ENCODE data around the gene ELOVL1. TPM values are rescaled to one million over a fixed set of nuclear protein-coding genes. Genes with fewer than 3 reads are reported as not detected.
A peak's percentile ranks its signal among the peaks of the same experiment; 100 is the strongest.

The ELOVL1 gene
- total and polyA plus RNA-seq, 2 of the 13 experiments (the other 11 are each of a cell fraction or from before 2014, with no cell fraction given): 55.2 to 77.4 TPM

DNA sequence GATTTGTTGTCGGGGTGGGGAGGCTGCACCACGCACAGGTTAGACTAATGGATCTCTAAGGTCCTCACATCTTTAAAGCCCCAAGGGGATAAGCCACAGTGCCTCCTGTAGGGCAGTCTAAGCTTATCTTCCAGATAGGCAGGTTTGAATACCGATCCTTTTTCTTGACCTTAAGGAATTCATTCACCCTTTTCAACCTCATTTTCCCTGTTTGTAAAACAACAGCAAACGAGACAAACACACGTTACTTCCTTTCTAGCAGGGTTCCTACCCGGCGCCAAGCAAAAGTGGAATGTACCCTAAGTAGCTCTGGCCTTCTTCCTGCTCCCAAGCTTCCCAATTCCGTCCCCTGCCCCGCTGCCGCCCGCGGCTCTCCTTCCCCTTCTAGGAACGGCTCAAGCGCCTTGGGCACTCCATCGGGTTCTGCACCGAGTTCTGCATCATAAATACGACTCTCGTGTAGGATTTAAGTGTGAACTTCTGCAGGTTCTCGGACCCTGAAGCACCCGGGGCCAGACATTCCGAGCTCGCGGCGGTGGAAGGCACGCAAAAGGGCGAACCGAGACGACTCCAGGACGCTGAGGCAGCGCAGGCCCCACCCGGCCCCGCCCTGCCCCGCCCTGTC, 9.6 kb downstream of the ELOVL1 start (continued):
- TF ChIP-seq, protein P1, sequence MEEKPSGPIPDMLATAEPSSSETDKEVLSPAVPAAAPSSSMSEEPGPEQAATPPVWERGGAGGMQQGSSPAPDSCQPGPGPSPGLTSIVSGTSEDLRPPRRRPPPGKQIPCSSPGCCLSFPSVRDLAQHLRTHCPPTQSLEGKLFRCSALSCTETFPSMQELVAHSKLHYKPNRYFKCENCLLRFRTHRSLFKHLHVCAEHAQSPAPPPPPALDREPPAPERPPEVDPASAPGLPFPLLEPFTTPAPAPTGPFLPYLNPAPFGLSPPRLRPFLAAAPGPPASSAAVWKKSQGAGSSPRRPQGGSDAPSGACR (CRISPR knock-in tag; IDR thresholded peaks at IDR 0.05): no peak
- TF ChIP-seq ZNF552 (CRISPR knock-in tag; IDR thresholded peaks at IDR 0.05; ENCODE audit: borderline replicate concordance) (no peak), ATRX (CRISPR knock-in tag; IDR thresholded peaks at IDR 0.05; ENCODE audit: borderline replicate concordance) (no peak), NFKBIZ (CRISPR knock-in tag; IDR thresholded peaks at IDR 0.05) (no peak), ZNF383 (CRISPR knock-in tag; IDR thresholded peaks at IDR 0.05; ENCODE audit: borderline replicate concordance) (no peak), ZNF766 (CRISPR knock-in tag; IDR thresholded peaks at IDR 0.05; ENCODE audit: borderline replicate concordance) (0 out of 2 replicates have a peak, but pooled peaks have one; percentile 80), EEA1 (CRISPR knock-in tag; IDR thresholded peaks at IDR 0.05; ENCODE audit: borderline replicate concordance) (0 out of 2 replicates have a peak, but pooled peaks have one; percentile 12)
- TF ChIP-seq, protein P2, sequence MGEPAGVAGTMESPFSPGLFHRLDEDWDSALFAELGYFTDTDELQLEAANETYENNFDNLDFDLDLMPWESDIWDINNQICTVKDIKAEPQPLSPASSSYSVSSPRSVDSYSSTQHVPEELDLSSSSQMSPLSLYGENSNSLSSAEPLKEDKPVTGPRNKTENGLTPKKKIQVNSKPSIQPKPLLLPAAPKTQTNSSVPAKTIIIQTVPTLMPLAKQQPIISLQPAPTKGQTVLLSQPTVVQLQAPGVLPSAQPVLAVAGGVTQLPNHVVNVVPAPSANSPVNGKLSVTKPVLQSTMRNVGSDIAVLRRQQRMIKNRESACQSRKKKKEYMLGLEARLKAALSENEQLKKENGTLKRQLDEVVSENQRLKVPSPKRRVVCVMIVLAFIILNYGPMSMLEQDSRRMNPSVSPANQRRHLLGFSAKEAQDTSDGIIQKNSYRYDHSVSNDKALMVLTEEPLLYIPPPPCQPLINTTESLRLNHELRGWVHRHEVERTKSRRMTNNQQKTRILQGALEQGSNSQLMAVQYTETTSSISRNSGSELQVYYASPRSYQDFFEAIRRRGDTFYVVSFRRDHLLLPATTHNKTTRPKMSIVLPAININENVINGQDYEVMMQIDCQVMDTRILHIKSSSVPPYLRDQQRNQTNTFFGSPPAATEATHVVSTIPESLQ (CRISPR knock-in tag; conservative IDR thresholded peaks at IDR 0.05): no peak
- TF ChIP-seq, protein P3, sequence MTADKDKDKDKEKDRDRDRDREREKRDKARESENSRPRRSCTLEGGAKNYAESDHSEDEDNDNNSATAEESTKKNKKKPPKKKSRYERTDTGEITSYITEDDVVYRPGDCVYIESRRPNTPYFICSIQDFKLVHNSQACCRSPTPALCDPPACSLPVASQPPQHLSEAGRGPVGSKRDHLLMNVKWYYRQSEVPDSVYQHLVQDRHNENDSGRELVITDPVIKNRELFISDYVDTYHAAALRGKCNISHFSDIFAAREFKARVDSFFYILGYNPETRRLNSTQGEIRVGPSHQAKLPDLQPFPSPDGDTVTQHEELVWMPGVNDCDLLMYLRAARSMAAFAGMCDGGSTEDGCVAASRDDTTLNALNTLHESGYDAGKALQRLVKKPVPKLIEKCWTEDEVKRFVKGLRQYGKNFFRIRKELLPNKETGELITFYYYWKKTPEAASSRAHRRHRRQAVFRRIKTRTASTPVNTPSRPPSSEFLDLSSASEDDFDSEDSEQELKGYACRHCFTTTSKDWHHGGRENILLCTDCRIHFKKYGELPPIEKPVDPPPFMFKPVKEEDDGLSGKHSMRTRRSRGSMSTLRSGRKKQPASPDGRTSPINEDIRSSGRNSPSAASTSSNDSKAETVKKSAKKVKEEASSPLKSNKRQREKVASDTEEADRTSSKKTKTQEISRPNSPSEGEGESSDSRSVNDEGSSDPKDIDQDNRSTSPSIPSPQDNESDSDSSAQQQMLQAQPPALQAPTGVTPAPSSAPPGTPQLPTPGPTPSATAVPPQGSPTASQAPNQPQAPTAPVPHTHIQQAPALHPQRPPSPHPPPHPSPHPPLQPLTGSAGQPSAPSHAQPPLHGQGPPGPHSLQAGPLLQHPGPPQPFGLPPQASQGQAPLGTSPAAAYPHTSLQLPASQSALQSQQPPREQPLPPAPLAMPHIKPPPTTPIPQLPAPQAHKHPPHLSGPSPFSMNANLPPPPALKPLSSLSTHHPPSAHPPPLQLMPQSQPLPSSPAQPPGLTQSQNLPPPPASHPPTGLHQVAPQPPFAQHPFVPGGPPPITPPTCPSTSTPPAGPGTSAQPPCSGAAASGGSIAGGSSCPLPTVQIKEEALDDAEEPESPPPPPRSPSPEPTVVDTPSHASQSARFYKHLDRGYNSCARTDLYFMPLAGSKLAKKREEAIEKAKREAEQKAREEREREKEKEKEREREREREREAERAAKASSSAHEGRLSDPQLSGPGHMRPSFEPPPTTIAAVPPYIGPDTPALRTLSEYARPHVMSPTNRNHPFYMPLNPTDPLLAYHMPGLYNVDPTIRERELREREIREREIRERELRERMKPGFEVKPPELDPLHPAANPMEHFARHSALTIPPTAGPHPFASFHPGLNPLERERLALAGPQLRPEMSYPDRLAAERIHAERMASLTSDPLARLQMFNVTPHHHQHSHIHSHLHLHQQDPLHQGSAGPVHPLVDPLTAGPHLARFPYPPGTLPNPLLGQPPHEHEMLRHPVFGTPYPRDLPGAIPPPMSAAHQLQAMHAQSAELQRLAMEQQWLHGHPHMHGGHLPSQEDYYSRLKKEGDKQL (CRISPR knock-in tag; IDR thresholded peaks at IDR 0.05; ENCODE audit: low read depth): no peak
- TF ChIP-seq, protein P4, sequence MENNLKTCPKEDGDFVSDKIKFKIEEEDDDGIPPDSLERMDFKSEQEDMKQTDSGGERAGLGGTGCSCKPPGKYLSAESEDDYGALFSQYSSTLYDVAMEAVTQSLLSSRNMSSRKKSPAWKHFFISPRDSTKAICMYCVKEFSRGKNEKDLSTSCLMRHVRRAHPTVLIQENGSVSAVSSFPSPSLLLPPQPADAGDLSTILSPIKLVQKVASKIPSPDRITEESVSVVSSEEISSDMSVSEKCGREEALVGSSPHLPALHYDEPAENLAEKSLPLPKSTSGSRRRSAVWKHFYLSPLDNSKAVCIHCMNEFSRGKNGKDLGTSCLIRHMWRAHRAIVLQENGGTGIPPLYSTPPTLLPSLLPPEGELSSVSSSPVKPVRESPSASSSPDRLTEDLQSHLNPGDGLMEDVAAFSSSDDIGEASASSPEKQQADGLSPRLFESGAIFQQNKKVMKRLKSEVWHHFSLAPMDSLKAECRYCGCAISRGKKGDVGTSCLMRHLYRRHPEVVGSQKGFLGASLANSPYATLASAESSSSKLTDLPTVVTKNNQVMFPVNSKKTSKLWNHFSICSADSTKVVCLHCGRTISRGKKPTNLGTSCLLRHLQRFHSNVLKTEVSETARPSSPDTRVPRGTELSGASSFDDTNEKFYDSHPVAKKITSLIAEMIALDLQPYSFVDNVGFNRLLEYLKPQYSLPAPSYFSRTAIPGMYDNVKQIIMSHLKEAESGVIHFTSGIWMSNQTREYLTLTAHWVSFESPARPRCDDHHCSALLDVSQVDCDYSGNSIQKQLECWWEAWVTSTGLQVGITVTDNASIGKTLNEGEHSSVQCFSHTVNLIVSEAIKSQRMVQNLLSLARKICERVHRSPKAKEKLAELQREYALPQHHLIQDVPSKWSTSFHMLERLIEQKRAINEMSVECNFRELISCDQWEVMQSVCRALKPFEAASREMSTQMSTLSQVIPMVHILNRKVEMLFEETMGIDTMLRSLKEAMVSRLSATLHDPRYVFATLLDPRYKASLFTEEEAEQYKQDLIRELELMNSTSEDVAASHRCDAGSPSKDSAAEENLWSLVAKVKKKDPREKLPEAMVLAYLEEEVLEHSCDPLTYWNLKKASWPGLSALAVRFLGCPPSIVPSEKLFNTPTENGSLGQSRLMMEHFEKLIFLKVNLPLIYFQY (CRISPR knock-in tag; IDR thresholded peaks at IDR 0.05; ENCODE audit: borderline replicate concordance): no peak
- TF ChIP-seq, protein P5, sequence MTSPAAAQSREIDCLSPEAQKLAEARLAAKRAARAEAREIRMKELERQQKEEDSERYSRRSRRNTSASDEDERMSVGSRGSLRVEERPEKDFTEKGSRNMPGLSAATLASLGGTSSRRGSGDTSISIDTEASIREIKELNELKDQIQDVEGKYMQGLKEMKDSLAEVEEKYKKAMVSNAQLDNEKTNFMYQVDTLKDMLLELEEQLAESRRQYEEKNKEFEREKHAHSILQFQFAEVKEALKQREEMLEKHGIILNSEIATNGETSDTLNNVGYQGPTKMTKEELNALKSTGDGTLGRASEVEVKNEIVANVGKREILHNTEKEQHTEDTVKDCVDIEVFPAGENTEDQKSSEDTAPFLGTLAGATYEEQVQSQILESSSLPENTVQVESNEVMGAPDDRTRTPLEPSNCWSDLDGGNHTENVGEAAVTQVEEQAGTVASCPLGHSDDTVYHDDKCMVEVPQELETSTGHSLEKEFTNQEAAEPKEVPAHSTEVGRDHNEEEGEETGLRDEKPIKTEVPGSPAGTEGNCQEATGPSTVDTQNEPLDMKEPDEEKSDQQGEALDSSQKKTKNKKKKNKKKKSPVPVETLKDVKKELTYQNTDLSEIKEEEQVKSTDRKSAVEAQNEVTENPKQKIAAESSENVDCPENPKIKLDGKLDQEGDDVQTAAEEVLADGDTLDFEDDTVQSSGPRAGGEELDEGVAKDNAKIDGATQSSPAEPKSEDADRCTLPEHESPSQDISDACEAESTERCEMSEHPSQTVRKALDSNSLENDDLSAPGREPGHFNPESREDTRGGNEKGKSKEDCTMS (CRISPR knock-in tag; conservative IDR thresholded peaks at IDR 0.05): no peak
